ENCODE measurements around the gene KCNMA1. TPM values are rescaled to one million over a fixed set of nuclear protein-coding genes. Genes with fewer than 3 reads are reported as not detected.

Gene KCNMA1
- polyA plus RNA-seq, 1 of the 3 experiments (the other 2 are of a cell fraction) = 107 TPM

DNA sequence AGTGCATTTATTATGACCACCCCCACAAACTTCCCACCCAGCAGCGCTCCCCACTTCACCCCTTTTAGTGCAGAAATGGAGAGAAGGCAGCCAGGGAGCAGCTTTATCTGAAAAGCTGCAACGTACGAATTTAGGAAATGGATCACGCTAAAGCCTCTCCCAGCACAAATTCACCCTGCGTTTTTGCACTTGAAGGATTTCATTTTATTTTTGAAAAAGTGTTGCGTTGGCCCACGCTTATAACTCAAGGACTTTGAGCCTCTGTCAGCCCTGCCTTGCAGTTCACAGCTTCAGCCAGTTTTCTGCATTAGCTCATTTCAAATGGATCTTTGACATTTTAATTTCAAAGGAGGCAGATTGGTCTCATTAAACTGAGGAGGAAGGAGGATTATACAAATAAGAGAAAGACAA is 556.1 kb downstream of the KCNMA1 start:
- TF ChIP-seq NRF1 (IDR thresholded peaks at IDR 0.05; ENCODE audit: low read depth, low read length) = no peak
- no peak for TF ChIP-seq POLR2AphosphoS5 (IDR thresholded peaks at IDR 0.05; ENCODE audit: low read depth, low read length)
- TF ChIP-seq RAD21 (IDR thresholded peaks at IDR 0.05; ENCODE audit: low read length) = no peak
- TF ChIP-seq RFX5 (IDR thresholded peaks at IDR 0.05; ENCODE audit: low read length) = no peak
- no peak for TF ChIP-seq RXRA (IDR thresholded peaks at IDR 0.05; ENCODE audit: borderline replicate concordance, low read depth)
- no peak for TF ChIP-seq SIN3A (IDR thresholded peaks at IDR 0.05; ENCODE audit: borderline replicate concordance, low read depth, low read length)
- no peak for TF ChIP-seq GATA2 (CRISPR knock-in tag; IDR thresholded peaks at IDR 0.05)
- TF ChIP-seq MEF2A (IDR thresholded peaks at IDR 0.05; ENCODE audit: borderline replicate concordance, low read depth) = no peak
- no peak for TF ChIP-seq EZH2phosphoT487 (IDR thresholded peaks at IDR 0.05; ENCODE audit: borderline replicate concordance, low read depth)
- TF ChIP-seq, protein P1, sequence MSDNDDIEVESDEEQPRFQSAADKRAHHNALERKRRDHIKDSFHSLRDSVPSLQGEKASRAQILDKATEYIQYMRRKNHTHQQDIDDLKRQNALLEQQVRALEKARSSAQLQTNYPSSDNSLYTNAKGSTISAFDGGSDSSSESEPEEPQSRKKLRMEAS (IDR thresholded peaks at IDR 0.05; ENCODE audit: low read depth) = no peak
- TF ChIP-seq JUND (IDR thresholded peaks at IDR 0.05) = no peak
- no peak for TF ChIP-seq TEAD4 (IDR thresholded peaks at IDR 0.05; ENCODE audit: borderline replicate concordance, insufficient read depth)
- TF ChIP-seq GABPA (IDR thresholded peaks at IDR 0.05; ENCODE audit: low read depth) = no peak
- no peak for TF ChIP-seq MXI1 (IDR thresholded peaks at IDR 0.05; ENCODE audit: low read depth, low read length)
- TF ChIP-seq SMC3 (IDR thresholded peaks at IDR 0.05; ENCODE audit: low read depth, low read length) = no peak
- TF ChIP-seq FOSL2 (IDR thresholded peaks at IDR 0.05; ENCODE audit: borderline replicate concordance, low read depth) = no peak
- no peak for TF ChIP-seq FOXM1 (IDR thresholded peaks at IDR 0.05; ENCODE audit: low read depth)
- no peak for TF ChIP-seq ELF1 (IDR thresholded peaks at IDR 0.05)
- DNase-seq = no peak
- CTCF ChIA-PET = interaction anchor here (1.0 kb wide), 1 partner anchor 62 kb away, joined by 3 read pairs; no protein-coding TSS in a partner anchor
- H3K4me3 ChIP-seq (ENCODE audit: low read depth in 2 of 2, low read length in 1 of 2) = no peak overlapping the region
- POLR2A ChIA-PET = no interaction called here
- peaks cover 3% of the 10 kb centered on the region for H3F3A ChIP-seq (replicated peaks; ENCODE audit: insufficient read depth)
- no peaks in the 10 kb centered on the region for H3K79me2 ChIP-seq (ENCODE audit: insufficient read depth)
- peaks cover 0 to 16% of the 10 kb centered on the region in 2 experiments; a peak in 2 of 4 replicates for H3K4me1 ChIP-seq (ENCODE audit: control insufficient read depth in 1 of 2, insufficient read depth in 2 of 2, low read depth in 1 of 2, low read length in 1 of 2)
- no peak overlapping the region for H3K4me2 ChIP-seq
- no peaks in the 10 kb centered on the region for H3K9me2 ChIP-seq
- WGBS (ENCODE audit: low lambda C conversion rate) = 84% methylated on average over 7 of the region's 7 CpGs
- H3K36me3 ChIP-seq (replicated peaks in 1 of 2; ENCODE audit: control insufficient read depth in 1 of 2, insufficient read depth in 2 of 2, low read length in 1 of 2) = peaks cover 15 to 67% of the 10 kb centered on the region in 2 experiments
- peak overlapping the region in 1 of 2 experiments; percentile 22; a peak in 1 of 4 replicates for H3K27ac ChIP-seq (ENCODE audit: low read depth in 2 of 2, low read length in 1 of 2)
- H3K9ac ChIP-seq = no peak overlapping the region
- H3K27me3 ChIP-seq (ENCODE audit: insufficient read depth) = no peaks in the 10 kb centered on the region
- H4K20me1 ChIP-seq (ENCODE audit: insufficient read depth) = no peaks in the 10 kb centered on the region
- no peak overlapping the region for H2AFZ ChIP-seq (ENCODE audit: low read depth)
- H3K9me3 ChIP-seq = no peaks in the 10 kb centered on the region

DNA sequence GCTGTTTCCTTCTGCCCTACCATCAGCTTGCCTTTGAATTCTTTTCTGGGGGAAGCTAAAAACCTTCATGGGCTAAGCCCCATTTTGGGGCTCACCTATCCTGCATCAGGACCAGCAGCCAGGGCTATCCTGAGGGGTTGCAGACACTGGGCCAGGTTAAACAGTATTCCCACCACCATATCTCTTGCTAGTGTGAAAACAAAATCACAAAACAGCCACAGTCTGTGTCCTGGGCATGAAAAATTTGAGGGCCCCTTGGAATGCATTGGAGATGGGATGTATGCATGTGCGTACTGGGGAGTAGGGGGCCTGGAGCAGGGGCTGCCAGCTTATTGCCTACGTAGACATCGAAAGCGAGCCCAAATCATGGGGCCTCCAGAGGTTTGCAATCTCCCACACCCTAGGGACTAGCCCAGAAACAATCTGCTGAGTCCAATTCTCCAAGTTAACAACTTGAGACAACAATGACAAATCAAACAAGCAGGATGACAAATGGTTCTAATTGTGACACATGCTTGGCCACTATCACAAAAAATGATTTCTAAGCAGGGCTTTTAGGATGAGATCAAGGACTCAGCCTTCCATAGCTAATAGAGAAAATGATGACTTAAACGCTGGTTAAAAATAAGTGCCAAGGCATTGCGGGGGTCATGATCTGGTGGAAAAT is 557.1 kb downstream of the KCNMA1 start:
- Histone ChIP-seq H3K4me3 (ENCODE audit: low read depth in 2 of 2, low read length in 1 of 2) (no peak overlapping the region), H3K27ac (ENCODE audit: low read depth in 2 of 2, low read length in 1 of 2) (no peak overlapping the region), H3K9ac (no peak overlapping the region), H2AFZ (ENCODE audit: low read depth) (no peak overlapping the region), H3K4me1 (ENCODE audit: control insufficient read depth in 1 of 2, insufficient read depth in 2 of 2, low read depth in 1 of 2, low read length in 1 of 2) (peaks cover 0 to 16% of the 10 kb centered on the region in 2 experiments; a peak in 2 of 4 replicates), H3K9me3 (no peaks in the 10 kb centered on the region), H3F3A (replicated peaks; ENCODE audit: insufficient read depth) (peaks cover 3% of the 10 kb centered on the region), H3K27me3 (ENCODE audit: insufficient read depth) (no peaks in the 10 kb centered on the region), H3K36me3 (replicated peaks in 1 of 2; ENCODE audit: control insufficient read depth in 1 of 2, insufficient read depth in 2 of 2, low read length in 1 of 2) (peaks cover 10 to 67% of the 10 kb centered on the region in 2 experiments), H4K20me1 (ENCODE audit: insufficient read depth) (no peaks in the 10 kb centered on the region), H3K79me2 (ENCODE audit: insufficient read depth) (no peaks in the 10 kb centered on the region), H3K4me2 (no peak overlapping the region), H3K9me2 (no peaks in the 10 kb centered on the region)
- 80% methylated on average over 4 of the region's 6 CpGs for WGBS (ENCODE audit: low lambda C conversion rate)
- no peak for TF ChIP-seq MEF2A (IDR thresholded peaks at IDR 0.05; ENCODE audit: borderline replicate concordance, low read depth)
- TF ChIP-seq GATA2 (CRISPR knock-in tag; IDR thresholded peaks at IDR 0.05) = no peak
- TF ChIP-seq, protein P2, sequence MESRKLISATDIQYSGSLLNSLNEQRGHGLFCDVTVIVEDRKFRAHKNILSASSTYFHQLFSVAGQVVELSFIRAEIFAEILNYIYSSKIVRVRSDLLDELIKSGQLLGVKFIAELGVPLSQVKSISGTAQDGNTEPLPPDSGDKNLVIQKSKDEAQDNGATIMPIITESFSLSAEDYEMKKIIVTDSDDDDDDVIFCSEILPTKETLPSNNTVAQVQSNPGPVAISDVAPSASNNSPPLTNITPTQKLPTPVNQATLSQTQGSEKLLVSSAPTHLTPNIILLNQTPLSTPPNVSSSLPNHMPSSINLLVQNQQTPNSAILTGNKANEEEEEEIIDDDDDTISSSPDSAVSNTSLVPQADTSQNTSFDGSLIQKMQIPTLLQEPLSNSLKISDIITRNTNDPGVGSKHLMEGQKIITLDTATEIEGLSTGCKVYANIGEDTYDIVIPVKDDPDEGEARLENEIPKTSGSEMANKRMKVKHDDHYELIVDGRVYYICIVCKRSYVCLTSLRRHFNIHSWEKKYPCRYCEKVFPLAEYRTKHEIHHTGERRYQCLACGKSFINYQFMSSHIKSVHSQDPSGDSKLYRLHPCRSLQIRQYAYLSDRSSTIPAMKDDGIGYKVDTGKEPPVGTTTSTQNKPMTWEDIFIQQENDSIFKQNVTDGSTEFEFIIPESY (IDR thresholded peaks at IDR 0.05; ENCODE audit: borderline replicate concordance, low read depth) = no peak
- TF ChIP-seq, protein P1 (IDR thresholded peaks at IDR 0.05; ENCODE audit: low read depth) = no peak
- TF ChIP-seq TCF12 (IDR thresholded peaks at IDR 0.05) = no peak
- ChIA-PET CTCF (interaction anchor here (1.1 kb wide), 1 partner anchor 20 kb away, joined by 3 read pairs; no protein-coding TSS in a partner anchor), POLR2A (interaction anchor here (0.7 kb wide), 1 partner anchor 18 kb away, joined by 3 read pairs; no protein-coding TSS in a partner anchor)
- no peak for DNase-seq

Measured in SK-N-SH (cell line).